Measurements from ENCODE around the gene HOXD9.

Gene HOXD9

DNA sequence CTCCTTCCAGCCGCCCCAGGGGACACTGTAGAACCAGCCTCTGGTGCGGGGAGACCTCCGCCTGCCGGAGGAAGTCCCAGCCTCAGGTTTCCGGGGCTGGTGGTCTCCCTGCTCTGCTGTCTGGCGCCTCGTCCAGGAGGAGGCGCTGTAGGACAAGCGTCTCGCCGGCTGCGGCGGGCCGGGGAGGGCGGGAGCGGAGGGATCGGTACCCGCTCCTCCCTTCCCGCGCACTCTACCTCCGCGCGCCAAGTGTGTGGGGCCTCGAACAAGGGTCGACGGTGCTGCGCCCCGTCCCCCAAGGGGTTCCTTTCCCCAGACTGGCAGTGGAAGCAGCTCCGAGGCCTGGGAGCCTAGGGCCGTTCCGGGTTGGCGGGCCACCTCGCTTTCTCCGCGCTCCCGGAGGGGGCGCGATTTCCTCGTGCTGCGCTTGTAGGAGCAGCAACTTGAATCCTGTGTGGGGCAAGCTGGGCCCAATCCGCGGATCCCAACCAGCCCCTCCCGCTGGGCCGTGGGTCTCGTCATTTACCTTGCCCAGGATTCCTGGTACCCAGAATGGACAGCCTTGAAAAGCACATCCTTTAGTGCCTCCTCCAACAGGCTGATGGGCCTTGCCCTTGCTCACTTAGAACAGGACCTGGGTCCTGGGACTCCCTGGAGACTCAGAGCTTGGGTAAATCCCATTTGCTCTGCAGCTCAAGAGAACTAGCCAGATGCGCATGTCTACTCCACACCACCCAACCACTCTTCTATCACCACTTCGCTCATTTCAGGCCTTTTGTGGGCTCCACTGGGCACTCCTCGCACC, 18.2 kb downstream of the HOXD9 start:
- peak; percentile 93 for DNase-seq

DNA sequence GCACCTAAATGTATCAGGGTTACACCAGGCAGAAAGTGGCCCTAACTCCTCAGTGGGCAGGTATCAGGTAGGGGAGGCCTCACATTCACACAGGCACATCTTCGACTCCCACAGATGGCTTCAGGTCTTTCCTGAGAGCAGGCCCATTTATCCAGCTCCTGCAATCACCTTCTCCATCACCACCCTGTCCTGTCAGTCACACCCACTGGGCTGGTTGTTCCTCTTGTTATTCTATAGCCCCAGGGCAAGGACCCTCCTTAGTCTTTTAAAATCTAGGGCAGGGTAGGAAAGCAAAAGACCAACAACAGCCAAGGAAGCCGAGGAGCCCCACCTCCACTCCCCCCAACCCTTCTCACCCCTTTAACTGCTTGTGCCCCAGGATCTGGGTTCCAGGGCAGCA, 19.8 kb downstream of the HOXD9 start:
- no peak for DNase-seq

DNA sequence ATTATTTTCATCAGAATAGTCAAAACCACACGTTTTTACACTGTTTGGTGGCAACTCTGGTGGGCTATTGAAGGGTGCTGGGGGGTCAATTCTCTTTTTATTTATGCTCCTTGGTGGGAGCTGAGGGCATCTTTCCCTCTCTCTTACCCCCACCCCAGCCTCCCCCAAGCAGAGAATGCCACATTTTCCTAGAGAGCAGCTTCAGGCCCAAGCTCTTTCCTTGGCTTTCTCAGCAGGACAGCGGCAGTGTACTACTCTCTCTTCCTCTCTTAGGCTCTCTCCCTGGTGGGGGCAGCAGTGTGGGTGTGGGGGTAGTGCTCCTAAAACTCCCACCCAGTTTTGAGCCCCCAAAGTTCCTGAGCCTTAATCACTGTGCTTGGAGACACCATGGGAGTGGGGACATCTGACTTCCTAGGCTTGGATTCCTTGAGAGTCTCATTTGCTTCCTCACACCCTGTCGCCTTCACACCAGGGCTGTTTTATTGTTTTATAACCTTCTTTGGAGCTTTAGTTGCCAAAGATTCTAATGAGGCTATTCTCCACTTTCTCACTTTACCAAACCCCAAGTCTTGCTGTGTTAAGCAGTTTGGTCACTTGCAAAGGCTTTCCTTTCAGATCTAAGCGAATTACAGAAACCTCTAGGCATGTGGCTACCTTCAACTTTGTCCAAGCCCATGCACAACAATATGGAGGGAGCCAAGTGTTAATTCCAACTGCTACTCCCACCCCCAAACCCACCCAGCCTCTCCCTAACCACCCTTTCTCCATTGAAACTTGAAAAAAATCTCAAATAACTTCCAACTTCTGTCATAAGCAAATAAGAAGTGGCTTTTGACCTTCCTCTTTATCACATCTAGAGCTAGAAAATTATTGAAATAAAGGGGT, 22.8 kb downstream of the HOXD9 start:
- DNase-seq = no peak

DNA sequence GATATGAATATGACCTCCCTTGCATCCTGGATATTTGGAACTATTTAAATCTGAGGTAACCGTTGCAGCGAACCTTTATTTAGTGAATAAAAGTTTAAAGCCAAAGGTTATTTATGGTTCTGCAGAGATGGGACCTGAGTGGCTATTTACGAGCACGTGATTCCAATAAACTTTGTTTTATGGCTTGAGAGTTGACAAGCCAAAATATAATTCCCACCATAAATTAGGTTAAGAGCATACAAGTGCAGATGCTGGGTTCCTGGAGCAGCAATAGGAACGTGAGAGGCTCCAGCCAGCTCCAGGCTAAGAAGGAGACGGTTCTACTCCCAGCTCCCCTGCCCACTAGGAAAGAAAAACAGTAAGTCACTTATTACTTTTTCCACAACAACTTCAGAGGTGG, 23.6 kb downstream of the HOXD9 start:
- DNase-seq = no peak

DNA sequence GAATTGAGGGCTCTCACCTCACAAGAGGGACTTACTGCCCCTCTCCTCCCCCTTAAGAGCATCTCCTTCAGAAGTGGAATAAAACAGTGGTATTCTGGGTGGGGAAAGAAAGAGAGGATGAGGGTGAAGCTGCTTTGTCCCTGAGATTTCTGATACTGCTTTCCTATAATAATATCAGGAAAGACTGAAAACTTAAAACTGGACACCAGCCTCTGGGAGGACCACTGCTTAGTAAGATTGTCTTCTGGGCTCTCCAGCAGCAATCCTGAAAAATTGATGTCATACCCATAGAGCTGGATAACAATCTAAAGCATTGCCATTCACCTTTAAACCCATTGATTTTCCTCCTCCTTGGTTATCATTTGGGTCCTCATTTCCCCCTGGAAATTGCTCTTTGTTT, 24.1 kb downstream of the HOXD9 start:
- DNase-seq = no peak

DNA sequence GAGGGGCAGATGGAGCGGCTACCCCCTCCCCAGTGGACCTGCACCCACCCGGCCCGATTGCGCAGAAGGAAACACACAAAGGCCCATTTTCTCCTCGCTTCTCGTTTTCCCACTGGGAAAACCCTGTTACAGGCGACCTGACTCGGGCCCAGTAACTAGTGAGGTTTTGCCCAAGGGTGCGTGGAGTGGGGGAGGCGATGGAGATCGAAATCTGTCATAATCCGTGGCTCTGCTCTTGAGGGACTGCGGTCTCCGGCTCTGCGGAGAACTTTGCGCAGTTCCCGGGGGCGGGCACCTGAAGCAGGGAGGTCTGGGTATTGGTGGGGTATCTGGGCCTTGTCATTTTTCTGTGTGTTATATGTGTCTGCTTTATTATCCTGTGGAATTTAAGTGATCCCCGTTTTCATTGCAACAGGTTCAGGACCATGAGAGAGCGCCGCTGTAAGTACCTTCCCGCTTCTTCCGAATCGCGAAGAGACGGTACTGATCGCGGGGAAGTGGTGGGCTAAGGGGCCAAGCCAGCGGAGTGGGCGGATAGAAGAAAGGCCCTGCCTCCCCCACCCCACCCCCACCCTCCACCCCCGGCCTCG, 24.8 kb downstream of the HOXD9 start:
- no peak for DNase-seq

DNA sequence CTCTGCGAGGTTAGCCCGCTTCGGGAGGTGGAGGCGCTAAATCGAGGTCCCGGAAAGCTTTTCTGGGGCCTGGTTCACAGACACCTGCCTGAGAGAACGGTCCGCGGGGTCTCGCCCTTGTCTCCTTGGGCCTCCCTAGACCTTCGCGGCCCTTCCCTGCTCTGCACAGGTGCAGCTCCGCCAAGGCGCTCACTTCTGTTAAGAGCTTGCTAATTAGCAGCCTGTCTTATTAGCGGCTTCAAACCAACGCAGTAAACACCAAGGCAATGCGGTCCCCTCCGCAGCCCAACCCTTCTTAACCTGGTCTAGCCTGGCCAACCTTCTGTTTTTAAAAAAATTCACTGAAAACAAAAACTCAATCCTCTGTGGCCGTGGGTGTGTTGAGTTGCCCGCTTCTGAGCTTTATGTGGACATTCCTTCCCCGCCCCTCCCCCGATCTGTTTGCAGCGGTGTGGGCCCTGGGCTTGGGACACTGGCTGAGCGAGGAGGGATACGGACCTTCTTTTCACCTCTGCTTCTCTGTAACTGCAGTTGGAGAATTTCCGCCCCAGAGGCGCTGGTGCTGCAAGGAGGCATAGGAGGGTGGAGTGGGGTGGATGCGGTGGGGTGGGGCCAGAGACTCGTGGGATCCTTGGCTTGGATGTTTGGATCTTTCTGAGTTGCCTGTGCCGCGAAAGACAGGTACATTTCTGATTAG, 25.4 kb downstream of the HOXD9 start:
- no peak for DNase-seq

DNA sequence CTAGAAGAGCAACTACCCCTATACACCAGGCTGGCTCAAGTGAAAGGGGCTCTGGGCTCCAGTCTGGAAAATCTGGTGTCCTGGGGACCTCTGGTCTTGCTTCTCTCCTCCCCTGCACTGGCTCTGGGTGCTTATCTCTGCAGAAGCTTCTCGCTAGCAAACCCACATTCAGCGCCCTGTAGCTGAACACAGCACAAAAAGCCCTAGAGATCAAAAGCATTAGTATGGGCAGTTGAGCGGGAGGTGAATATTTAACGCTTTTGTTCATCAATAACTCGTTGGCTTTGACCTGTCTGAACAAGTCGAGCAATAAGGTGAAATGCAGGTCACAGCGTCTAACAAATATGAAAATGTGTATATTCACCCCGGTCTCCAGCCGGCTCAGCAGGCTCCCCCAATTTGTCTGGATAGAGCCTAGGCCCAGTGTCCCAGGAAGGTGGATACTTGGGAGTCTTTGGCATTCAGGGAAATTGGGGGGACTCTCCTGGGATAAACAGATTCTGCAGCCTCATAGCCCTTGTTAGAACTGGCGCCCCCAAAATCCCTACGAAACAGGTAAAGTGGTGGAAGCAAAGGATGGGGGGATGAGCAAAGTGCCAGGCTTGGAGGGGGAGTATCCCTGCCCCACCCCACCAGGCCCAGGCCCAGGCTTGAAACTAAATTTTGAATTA, 26.4 kb downstream of the HOXD9 start:
- DNase-seq = no peak

DNA sequence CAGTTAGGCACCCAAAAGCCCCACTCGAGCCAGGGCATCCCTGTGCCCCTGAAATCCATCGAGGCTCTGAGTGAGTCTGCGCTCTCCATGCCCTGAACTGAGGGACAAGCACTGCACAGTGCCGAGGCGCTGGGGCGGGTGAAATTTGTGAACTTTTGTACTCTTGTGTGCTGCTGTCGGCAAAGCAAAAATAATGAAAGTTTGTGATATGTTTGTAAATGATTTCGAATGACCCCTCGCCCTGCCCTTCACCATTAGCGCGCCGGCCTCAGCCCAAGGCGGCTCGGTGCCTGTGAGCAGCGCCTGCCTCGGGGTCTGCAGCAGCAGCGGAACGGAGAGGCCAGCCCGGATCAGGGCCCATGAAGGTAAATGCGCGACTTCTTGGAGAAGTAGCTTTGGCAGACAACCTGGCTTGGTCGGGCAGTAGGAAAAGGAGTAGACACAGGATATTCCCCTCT, 27.0 kb downstream of the HOXD9 start:
- no peak for DNase-seq

DNA sequence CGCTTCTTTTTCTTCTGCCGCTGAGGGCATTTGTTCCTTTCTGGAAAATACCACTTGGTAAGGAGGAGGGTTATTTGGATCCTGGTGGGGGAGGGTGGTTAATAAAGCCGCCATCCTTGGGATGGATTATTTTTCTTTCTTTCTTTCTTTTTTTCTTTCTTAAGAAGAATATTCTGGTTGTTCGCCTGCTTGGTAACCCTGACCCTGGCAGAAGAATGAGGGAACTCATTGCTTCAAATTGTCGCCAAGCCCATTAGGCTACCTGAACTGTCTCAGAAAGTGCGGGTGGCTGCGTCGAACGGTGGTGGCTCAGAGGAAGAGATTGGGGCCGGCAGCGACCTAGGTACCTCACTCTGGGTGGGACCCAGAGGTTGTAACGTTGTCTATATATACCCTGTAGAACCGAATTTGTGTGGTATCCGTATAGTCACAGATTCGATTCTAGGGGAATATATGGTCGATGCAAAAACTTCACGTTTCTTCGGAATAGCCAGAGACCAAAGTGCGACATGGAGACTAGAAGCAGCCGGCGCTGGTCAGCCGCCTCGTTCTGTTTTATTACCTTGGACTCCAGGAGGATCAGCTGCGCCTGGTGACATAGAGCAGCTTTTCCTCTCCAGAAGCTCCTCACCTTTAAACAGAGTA, 27.5 kb downstream of the HOXD9 start:
- DNase-seq = no peak

DNA sequence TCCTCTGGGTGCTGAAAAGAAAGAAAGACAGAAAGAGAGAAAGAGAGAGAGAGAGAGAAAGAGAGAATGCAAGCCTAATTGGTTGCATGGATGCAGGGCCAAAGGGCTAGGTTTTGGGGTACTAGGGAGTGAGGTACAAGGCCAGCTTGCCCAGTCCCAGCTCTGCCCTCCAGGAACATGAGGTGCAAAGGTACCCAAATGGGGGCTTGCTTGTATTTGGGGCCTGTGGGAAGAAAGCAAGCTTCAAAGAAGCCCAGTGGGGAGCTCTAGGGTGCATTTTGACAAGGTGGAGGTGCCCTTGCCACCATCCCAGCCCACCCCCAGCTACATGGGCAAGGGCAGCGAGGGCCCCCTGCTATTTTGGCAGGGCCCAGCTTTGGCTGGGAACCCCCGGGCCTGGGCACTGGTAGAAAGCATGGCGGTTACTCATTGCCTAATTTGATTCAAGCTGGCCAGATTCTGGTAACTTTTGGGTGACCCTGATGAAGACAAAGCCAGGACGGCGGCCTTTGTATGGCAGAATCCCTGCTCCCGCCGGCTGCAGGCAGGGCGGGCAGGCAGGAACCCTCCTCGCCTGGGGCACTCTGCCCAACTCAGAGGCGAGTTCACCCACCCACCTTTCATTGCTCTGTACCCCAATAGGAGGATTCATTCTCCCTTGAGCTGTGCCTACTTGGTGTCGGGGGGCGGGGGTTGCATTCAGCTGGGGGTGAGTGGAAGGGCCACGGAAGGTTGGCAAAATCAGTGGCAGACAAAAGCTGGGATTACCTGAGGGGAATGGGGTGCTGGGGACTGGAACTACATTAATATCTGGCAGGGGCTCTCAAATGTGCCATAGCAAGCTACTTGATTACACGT, 28.3 kb downstream of the HOXD9 start:
- DNase-seq = no peak

DNA sequence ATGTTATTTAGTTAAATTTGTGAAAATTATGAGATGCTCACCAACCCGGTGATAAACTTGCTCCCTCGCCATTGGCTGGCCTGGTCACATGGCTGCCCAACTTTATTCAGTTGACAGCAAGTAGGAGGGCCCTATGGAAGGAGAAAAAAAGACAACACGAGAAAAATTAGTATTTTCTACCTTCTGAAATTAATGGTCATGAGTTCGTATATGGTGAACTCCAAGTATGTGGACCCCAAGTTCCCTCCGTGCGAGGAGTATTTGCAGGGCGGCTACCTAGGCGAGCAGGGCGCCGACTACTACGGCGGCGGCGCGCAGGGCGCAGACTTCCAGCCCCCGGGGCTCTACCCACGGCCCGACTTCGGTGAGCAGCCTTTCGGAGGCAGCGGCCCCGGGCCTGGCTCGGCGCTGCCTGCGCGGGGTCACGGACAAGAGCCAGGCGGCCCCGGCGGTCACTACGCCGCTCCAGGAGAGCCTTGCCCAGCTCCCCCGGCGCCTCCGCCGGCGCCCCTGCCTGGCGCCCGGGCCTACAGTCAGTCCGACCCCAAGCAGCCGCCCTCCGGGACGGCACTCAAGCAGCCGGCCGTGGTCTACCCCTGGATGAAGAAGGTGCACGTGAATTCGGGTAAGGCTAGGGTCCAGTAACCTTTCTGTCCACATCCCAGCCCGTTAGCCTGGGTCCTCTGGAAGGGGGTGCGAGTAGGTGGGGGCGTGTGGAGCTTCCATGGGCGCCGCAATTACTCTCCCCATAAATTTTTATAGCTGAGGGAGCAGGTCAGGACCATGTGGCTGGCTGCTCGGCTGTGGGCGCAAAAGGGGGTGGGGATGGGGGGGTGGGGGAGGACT, 29.1 kb downstream of the HOXD9 start, which contains the start of gene HOXD4:
TSS of gene HOXD4 (plus strand) at position 109 of the 846 bp plus-strand sequence. CDS start at position 193, 84 bp downstream.
- DNase-seq = no peak

DNA sequence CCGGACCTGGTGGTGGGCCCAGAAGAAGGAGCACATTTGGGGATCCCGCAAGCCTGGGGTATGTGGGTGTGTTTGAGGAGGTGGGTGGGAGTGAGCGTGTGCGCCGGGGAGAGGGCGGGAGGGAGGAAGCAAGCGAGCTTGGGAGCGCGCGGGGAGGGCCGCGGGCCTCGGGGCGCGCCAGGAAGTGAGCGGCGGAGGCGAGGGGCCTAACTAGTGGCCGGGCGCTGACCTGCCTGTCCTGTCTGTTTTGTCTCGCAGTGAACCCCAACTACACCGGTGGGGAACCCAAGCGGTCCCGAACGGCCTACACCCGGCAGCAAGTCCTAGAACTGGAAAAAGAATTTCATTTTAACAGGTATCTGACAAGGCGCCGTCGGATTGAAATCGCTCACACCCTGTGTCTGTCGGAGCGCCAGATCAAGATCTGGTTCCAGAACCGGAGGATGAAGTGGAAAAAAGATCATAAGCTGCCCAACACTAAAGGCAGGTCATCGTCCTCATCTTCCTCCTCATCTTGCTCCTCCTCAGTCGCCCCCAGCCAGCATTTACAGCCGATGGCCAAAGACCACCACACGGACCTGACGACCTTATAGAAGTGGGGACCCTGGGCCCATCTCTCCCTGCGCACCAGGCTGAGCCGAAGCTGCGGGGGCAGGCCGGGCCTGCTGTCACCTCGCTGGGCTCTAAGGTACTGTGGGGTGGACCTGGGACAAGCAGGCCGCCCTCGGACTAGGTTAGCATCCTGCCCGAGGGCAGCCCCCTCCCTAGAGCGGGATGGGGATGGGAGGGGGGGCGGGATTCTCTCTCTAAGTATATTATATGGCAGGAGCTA, 30.0 kb downstream of the HOXD9 start:
- DNase-seq = no peak

DNA sequence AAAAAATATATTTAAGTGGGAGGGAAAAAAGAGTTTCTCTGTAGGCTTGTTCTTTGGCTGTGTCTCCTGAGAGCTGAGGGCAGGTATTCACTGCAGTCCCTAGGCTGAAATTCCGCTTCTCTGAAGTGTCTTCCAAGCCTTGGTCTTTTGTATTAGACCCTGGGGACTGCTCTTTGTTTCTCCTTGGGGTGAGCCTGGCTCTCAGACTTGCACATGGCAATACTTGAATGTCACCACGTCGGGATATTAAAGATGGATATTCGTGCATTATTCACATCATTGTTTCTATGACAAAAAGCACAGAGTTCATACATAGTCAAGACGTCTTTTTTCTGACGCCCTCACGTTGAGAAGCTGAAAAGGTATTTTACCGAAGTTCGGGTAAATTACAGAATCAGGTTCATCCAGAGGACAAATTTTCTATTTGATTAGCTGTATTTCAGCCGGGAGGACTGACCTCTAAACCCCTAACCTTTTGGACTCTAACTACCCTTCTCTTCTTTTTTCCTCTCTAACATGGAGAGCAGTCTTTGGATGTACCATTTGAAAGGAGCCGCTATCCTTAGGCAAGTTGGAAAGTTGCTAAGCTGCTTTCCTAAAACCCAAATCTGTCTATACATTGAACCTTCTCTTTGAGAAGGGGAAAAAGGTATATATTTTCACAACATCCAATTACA, 32.2 kb downstream of the HOXD9 start:
- DNase-seq = no peak

DNA sequence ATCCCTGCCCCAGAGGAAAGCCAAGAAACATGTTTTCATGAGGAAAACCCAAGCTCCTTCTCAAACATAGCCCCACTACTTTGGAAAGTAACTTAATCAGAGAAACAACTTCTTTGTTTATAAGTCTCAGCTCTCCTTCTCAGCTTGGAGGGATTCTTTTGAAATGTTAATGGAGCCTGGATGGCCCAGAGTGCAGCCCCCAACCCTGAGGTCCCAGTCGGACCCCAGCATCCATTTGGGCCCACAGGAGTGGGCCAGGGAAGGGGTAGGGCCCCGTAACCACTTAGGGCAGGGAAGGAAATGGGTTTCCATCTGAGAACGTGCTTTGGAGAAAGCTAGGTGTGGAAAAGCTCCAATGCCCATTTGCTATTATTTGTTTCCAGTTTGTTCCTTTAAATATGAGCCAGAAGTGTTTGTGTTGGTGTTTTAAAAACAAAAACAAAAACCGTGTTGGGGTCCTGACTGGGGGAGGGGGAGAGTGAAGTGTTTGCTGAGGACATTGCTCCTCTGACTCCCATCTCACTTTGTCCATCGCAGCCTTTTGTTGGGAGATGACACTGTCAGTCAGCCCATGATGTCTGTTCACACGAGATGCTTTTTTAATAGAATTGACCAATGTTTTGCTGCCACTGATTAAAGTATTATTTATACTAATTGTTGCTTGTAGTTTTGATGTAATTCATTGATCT, 33.0 kb downstream of the HOXD9 start:
- no peak for DNase-seq

DNA sequence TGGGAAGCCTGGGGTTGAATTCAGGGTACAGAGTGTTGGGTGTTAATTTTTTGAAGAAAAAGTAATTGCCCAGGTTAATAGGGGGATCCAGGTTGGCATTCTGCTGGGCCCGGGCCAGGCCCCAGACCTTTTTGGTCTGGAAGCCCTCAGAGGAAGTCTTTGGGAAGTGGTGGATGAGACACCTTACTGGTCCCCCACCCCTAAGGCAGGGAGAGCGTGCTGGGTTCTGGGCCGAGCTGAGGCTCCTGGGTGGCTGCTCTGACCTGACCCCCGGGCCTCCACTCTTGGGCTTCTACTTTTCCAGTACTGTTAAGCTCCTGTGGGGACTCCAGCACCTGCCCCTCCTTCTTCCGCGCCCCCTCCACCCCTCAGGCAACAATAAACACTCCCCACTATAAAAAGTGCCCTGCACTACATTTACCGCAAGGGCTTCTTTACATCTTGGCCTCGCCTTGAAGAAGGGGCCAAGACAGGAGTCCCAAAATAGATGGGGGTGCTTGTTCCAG, 33.8 kb downstream of the HOXD9 start:
- DNase-seq = no peak

DNA sequence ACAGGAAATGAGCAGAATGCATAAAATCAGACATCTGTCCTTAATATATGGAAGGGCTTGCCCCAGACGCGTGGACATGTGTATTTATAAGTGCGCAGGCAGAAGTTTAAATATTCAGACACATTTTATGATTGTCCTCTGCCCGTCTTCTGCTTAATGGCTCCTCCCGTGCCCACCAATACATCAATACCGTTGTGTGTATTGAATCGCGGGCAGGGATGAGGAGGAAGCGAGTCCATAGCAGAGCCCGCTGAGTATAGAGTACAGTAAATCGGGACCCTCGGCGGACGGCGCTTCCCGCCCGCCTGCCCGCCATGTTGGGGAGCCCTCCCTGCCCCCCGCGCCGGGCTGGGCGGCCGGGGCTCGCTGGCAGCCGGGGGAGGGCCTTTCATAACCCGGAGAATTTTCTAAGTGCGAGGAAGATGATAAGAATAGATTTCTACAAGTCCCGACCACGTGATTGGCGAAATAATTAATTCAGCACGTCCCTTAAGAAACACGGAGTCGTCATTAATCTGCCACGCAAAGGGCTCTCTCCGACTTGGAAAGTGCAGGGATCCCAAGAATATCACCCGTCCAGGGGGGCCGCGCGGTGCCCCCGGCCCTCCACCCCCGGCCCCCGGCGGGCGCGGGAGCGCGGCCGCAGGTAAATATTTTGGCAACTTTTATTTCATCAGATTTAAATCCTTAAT, 34.4 kb downstream of the HOXD9 start, which contains the start of gene HOXD3:
TSS of gene HOXD3 (plus strand) at position 501 of the 692 bp plus-strand sequence. CDS start 11,808 bp downstream, outside the sequence.
- peak; percentile 62 for DNase-seq

Data from right forelimb (tissue), 1 donor.